DOHH2 (cell line): ENCODE measurements around the gene SAMD4A.

ENCODE experiments used
- CTCF ChIP-seq: fragments of 200-600 bp; sonication (generic); IDR thresholded peaks from one replicate; pipeline ENCODE4 v1.5.1; 2014; ENCODE audit warnings: antibody characterized with exemption, mild to moderate bottlenecking, low read depth, low read length; ENCODE audit not compliant: poor library complexity, severe bottlenecking
- EZH2phosphoT487 ChIP-seq: fragments of 200-600 bp; sonication (generic); IDR thresholded peaks from 2 replicates; pipeline ENCODE4 v1.6.1; 2017; ENCODE audit warnings: borderline replicate concordance, mild to moderate bottlenecking, antibody characterized with exemption, low read length, moderate library complexity, mixed read lengths

GRCh38 chr14:54789166-54789565 is 222.2 kb downstream of the SAMD4A start:
- TF ChIP-seq CTCF (no peak), EZH2phosphoT487 (no peak)
